GM19328 (cell line): ENCODE measurements around the gene CCNI2.

Experiments used
- ATAC-seq: cut with Tn5 transposase; IDR thresholded peaks from one replicate; pipeline ENCODE4 v1.9.1; 2021; ENCODE audit warnings: mild to moderate bottlenecking, moderate library complexity; ENCODE audit not compliant: unreplicated experiment

The CCNI2 gene

DNA sequence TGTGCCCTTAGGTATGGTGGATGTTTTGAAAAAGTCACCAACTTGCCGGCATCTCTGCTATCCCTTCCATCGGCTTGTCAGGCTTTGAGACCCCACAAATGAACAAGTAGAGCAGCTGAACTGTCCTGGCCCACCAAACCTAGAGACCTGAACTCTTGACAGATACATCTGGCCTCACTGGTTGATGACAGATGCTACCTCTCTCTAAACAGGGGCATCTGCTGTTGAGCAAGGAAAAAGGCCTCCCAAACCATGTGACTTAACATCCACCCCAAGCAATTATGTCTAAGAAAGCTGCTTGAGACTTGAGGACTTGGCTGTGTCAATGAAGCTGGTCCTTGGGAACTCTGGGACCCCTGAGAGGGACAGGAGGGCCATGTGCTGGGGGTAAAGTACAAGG lies 2.3 kb downstream of the CCNI2 start:
- ATAC-seq, result no peak

DNA sequence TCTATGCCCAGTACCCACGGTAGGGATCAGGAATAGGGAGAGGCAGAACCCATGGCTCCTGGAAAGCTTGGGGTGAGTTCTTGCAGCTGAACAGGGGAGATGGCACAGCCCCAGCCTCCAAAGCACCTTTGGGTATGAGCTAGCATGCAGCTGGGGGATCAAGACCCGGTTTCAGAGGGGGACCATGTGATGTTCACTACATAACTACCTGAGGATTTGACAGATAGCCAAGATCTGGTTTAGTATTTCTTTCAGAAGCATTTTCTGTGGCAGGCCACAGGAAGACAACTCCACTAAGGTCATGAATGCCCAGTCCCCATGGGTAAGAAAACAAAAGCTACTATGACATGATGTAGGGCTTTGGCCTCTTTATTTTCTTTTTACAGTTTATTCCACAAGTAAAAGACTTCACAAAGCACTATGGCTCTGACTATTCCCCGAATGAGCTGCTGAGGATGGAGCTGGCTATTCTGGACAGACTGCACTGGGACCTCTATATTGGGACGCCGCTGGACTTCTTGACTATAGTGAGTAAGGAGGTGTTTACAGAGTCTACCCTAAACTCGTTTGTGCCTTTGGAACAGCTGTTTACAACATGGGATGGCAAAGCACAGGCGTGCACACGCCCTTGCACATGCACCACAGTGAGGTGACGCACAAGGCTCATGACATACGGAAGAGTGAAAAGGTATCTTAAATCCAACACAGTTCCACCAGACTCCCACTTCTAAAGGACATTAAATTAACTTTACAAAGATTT lies 3.4 kb downstream of the CCNI2 start:
- no peak for ATAC-seq

DNA sequence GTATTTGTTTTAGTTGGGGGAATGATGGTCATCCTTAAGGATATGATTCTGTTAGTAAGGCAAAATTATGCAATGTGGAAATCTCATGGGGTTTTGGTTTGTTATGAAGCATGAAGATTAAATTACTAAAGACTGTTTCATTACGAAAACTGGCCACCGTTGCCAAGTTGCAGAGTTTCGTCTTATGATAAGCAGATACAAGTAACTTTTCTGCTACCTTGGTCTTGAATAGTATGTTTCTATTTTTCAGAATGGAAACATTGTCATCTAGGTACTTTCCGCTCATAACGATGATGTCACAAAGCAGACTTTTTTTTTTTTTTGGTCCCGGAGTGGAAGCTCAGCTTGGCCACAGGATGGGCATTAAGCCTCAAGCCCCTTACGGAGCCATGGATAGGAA lies 4.2 kb downstream of the CCNI2 start:
- no peak for ATAC-seq

DNA sequence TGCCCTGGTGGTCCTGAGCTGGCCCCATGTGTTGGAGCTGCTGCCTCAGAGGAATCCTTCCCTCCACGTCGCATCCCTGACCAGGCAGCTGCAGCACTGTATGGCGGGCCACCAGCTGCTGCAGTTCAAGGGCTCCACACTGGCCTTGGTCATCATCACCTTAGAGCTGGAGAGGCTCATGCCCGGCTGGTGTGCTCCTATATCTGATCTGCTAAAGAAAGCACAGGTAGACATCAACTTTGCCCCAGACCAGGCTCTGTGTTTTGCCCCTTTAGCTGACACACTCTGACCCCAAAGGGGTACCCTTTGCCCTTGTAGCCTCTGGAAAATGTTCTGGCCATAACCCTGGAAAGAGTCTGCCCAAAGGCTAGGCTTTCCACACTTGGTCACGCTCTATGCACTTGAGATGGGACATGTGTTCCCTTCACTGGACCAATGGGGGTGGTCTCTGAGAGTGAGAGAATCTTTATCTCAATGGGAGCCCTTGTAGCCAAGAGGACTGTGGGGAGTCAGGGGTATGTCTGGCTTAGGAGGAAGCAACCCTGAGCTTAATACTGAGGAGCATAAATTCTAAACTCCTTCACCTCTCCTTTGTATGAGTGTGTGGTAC lies 4.8 kb downstream of the CCNI2 start:
- no peak for ATAC-seq

DNA sequence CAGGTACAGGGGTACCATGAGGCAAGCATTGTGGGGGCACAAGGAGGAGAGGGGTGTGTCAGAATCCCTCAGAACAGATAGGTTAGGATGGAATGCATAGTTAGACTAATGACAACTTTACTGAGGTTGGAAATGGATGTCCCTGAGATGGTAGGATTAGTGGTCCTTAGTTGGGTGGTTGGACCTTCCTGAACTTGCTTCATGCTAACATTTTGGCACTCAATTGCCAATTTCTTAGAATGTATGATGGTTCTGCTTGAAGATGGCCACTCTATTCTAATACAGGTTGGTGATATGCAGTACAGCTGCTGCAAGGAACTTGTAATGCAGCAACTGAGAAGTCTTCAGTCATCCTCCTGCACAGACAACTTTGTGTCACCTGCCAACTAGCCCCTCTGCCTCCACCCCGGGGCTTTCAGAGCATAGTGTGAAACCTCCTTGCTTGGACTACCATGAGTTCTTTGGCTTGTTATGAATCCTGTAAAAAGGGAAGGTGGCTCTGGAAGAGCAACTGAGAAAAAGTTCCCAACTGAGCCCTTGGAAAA lies 5.4 kb downstream of the CCNI2 start:
- ATAC-seq, result no peak

DNA sequence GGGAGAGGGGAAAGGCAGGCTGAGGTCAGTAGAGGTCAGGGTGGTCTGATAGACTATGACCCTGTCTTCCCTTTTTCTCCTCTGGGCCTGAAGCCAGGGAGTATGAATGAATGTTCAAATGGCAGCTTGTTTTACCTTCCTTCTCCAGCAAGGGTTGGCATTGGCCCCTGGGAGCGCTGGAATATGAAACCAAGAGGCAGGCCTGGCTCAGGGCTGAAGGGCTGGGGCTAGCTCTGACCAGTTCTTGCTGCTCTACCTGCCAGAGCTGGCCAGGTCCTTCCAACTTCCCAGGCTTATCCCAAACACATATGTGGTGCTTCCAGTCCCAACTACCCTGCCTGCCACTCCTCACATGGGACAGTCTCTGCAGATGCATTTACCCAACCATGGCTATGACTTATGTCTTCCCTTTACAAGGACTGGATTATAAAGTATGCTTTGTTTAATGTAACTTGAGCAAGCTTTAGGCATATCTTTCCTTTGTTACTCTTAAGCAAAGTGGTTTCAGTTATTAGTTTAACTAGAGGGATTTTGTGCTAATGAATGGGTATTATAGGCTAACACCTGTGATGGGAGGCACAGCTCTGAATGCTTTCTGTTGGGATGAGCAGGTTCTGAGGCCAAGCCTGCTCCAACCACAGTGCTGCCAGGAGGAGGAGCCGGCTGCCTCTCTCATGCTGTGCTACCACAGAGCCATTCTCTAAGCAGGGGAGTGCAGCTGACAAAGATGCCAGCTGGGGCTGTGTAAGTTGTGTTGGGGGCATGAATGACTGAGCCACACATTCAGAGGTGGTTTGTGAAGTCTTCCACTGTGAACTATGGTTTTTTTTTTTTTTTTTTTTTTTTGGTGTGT lies 6.1 kb downstream of the CCNI2 start:
- ATAC-seq, result no peak

DNA sequence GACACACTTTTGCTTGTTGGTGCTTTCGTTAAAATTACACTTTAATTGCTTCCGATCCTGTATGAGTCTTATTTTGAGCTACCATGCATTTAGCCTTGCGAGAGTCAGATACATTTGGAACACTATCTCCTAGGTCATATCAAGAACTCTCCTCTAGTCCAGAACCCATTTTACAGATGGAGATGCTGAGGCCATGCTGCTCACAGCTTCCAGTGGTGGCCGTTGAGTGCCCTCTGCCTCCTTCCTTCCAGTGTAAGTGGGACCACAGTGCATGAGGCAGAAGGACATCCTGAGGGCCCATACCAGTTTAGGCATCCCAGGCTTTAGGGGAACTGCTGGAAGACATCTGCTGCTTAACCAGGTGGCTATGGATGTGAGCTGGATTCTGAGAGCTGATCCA lies 6.9 kb downstream of the CCNI2 start:
- ATAC-seq, result no peak

DNA sequence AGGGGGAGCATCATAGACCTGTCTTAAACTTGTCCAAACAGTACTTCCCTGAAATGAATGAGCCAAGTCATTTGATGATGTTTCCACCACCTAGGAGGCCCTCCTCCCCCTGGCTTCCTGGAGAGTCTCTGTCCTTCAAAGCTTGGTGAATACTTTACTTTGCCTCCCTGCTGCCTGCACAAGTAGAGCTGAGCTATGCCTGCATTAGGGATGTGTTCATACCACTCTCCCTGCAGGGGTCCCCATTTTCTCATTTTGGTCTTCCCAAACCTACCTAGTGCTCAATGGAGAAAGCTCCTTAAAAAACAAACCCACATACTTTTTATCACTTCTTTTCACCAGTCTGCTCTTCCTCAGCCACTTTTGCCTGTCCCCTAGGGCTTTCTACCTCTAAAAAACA lies 7.7 kb downstream of the CCNI2 start:
- ATAC-seq, result no peak

DNA sequence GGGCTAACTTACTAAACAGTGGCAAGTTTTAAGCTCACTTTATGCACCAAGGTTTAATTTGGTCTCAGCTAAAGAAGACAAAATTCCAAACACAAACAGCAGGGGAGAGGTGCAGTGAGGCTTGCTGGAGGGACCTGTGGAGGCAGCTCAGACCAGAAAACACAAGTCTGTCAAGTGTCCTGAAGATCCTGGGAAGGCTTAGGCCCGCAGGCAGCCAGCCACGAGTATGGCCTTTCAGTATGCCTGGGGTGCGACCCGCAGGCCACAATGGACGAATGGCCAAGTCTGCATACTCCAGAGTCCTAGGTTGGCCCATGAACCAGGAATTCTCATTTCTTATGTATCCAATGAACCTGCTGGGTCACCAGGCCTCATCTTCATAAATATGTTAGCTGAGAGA lies 9.3 kb downstream of the CCNI2 start:
- no peak for ATAC-seq

DNA sequence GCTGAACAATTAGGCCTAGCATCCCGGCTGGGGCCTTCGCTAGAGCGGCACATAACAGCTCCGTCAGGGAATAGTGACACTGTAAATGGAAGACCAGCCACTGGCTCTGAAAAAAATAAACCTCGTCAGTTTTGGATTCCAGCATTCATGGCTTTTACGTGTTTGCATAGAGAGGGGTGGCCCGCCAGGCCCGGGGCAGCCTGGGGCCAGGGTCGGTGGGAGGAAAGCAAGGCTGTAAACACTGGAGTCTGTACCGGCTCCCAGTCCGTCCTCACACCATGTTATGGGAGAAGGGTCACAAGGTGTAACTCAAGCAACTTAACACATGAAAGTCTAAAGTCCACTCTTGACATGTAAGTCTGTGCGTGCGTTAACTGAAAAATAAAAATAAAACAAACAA lies 11.2 kb downstream of the CCNI2 start:
- no peak for ATAC-seq

DNA sequence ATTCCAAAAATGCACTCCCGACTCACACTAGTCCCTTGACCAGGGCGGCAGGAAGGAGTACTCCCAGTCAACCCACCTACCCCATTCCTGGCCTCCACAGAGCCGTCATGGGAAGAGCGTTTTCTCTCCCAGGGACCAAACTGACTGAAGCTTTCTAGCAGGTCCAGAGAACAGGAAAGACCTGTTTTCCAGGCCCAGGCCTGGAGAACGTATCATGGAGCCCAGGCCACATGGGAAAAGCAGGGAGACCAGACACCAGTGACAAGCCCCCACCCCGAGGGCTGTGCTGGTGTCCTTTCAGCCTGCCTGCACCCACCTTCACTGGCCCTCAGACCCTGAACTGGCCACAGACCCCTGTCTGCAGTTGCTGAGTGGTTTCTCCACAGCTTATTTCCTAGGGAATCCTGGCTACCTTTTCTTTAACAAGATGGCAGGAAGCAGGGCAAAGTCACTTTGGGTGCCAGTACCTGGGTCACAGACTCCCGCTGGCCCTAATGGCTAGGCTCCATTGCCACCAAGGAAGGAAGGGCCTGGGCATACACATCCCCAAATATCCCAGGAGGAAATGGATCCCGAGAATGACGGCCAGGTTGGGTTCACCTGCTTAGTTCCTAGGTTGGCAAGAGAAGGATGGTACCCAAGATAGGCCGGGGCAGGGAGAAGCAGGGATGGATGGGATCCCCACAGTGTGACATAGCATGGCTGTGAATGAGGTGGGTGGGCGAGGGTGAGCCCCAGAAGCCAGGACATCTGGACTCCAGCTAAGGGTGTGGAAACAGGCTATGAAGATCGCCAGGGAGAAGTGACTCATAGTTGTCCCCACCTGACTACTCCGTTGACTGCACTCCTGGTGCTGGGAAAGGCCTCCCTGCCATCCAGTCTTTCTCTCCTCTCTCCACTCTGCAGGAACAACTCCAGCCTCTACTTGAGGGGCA lies 12.2 kb downstream of the CCNI2 start:
- no peak for ATAC-seq

DNA sequence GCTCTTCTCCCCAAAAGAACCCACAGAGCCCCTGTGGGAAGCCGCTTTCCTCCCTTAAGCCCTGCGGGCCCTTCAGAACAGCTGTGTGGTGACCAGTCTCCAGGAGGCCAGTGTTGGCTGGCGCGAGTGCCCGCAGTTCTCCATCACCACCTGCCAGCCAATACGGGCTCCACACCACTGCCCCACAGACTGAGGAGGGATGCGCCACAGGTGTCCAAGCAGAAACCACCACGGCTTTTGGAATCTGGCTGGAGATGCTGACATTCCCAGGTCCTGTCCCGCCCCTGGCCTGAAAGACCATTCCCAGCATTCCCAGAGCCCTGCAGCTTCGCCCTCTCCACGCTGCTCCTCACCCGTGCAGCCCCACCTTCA lies 12.8 kb downstream of the CCNI2 start:
- no peak for ATAC-seq

DNA sequence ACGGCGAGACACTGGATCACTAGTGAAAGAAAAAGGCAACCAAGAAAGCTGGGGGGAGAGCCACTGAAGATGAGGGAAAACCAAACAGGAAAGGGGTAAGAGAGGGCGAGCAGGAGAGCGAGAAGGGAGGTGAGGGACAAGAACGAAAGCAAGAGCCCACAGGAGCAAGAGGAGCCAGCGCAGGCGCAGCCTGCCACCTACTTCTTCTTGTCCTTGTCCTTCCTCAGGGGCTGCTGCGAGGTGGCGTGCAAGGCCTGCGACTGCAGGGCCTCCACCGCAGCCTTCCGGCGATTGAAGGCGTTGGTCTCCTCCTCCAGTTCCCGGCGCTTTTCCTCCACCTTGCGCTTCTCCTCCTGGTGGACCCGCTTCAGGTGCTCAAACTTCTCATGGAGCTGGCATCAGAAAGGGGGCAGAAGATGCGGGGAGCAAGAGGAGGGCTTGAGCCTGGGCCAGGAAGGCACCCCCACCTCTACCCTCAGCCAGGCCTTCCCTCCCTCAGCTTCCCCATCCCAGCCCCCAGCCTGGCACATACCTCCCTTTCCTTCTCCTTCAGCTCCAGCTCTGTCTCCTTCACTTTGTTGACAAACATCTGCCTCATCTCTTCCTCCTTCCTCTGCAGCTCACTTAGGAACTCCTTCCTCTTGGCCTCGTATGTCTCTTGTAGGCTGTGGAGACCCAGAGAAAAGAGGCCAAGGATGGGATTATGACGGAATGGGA lies 13.5 kb downstream of the CCNI2 start:
- ATAC-seq, result no peak

DNA sequence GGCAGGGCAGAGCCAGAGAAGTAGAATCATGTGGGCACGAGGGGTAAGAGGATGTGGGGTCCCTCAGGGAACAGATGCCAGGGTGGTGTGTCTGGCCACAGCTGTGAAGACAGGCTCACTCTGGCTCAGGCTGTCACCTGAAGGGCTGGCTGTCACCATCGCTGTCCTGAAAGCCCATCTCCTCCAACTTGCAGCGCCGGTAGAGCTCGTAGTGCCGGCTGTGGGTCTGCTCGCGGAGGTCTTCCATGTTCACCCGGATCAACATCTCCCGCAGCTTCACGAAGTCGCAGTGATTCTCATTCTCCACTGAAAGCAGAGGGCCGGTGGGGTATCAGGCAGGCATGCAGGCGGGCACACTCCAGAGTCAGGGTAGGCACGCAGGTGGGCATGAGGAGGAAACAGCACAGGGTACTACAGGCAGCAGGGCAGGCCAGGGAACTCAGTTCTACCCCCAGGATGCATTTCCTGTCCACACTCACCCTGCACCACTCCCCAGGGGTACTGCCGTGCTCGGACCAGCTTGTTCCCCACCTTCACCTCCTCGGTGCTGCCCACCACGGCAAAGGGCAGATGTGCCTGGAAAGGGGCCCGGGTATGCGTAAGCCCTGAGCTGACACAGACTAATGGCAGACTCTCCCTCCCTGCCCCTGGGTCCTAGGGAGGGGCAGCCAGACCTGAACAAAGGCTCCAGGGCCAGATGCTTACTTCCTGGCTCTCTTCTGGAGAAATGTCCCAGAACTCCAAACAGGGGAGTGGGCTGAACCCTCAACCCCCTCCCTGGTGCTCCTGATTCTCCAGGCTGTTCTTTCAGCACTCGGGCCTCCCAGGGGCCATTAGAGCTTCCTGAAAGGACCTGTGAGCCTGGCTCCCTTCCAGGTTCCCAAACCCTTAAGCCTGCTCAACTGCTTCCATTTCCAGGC lies 14.4 kb downstream of the CCNI2 start:
- no peak for ATAC-seq

DNA sequence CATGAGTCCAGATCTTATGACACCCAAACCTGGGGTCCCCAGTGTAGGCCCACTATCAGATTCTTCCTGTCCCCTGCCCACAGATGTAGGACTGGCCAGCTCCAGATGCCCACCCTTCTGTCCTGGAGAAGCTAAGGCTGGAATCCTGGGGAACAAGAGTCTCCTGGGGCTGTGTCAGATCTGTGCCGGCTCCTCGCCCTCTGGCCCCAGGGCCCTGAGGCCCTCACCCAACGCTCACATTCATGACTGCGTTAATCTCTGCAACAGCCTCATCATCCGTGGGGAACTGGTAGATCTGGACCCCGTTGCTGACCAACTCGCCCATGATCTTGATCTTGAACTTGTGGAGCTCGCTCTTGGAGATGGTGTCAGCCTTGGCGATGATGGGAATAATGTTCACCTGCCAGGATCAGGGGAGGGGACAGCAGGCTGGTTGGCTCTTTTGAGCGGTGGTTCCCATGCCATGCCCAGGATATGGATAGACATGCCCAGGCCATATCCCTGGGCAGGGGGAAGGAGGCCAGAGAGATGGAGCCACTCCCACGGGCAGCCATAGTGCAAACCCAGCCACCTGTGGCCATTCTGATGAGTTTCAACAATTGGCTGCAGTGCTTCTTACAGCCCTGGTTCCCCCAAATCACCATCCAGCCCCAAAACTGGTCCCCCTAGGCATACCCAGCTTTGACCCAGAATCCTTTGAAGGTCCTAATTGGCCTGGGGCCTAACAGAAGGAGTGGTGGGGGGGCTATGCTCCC lies 15.2 kb downstream of the CCNI2 start:
- no peak for ATAC-seq

DNA sequence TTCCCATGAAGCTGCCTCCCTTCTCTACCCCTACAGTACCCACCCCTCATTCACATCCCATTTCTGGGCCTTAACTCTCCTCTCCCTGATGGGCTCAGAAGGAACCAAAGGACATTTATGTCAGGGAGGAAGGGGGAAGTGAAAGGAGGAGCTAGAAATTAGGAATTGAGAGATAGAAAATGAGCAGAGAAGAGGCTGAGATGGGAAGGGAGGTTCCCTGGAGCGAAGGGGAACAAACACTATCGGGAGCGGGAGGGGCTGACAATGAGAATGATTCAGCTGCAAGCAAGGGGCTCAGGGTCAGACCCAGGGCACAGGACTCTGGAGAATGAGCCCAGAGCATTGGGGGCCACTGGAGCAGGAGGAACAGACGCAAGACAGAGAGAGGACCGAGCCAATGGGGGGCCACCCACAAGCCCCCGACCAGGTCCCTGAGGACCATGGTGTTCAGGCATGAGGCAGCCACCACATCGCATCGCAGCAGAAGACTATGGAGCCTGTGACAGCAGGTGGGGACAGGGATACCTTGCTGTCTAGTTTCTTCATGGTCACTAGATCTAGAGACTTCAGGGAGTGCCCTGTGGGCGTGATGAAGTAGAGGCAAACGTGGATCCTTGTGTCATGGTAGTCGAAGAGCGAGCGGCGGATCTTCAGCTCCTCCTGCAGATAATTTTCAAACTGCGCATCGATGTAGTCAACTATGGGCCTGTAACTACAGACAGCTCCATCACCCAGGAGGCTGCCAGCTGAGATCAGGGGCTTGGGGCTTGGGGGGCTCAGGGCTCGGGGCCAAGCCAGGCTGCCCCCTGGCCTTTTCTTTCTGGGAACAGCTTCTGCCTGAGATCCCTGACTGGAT lies 16.2 kb downstream of the CCNI2 start:
- no peak for ATAC-seq

DNA sequence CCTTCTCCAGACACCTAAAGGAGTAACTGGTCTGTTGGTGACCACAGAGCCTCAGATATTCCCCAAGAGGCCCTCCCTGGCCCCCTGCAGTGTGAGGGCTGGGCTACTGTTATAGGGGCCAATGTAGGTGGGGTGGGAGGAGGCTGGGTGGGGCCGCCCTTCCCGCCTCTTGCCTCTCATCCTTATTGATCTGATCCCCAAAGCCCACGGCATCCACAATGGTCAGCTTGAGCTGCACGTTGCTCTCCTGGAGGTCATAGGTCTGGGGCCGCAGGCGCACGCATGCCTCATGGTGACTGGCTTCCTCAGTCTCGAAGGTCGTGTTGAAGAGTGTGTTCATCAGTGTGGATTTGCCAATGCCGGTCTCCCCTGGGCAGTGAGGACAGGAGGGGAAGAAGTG lies 16.8 kb downstream of the CCNI2 start:
- ATAC-seq, result no peak
